Karpas-422 (cell line): ENCODE measurements around the gene TMEM81. TPM values are rescaled to one million over a fixed set of nuclear protein-coding genes. Genes with fewer than 3 reads are reported as not detected.

Experiments used
- DNase-seq: peaks from one replicate; pipeline ENCODE4 v3.0.0-alpha.2; 2015
- H2AFZ ChIP-seq: fragments of 200-600 bp; sonication (generic); 2 replicates; pipeline ENCODE4 v1.6.1; 2014; ENCODE audit warnings: antibody characterized with exemption, low read length, mixed read lengths
- H3K27ac ChIP-seq: fragments of 200-600 bp; sonication (generic); 2 replicates; pipeline ENCODE4 v1.5.1; 2014; ENCODE audit warnings: mild to moderate bottlenecking, low read length, moderate library complexity
- H3K27me3 ChIP-seq: fragments of 200-600 bp; sonication (generic); 2 replicates; pipeline ENCODE4 v1.6.1; 2014; ENCODE audit warnings: low read length, mixed read lengths
- H3K36me3 ChIP-seq: fragments of 200-600 bp; sonication (generic); 2 replicates; pipeline ENCODE4 v1.6.1; 2014; ENCODE audit warnings: low read length, mixed read lengths; ENCODE audit not compliant: insufficient read depth
- H3K4me1 ChIP-seq: fragments of 200-600 bp; sonication (generic); 2 replicates; pipeline ENCODE4 v1.6.1; 2014; ENCODE audit warnings: mild to moderate bottlenecking, low read length, mixed read lengths
- H3K4me2 ChIP-seq: fragments of 200-600 bp; sonication (generic); 2 replicates; pipeline ENCODE4 v1.6.1; 2014; ENCODE audit warnings: low read length, low read depth, mild to moderate bottlenecking; ENCODE audit not compliant: poor library complexity, severe bottlenecking
- H3K4me3 ChIP-seq: fragments of 200-600 bp; sonication (generic); 2 replicates; pipeline ENCODE4 v1.5.1; 2014; ENCODE audit warnings: mild to moderate bottlenecking, antibody characterized with exemption, low read length, mixed read lengths
- H3K79me2 ChIP-seq: fragments of 200-600 bp; sonication (generic); 2 replicates; pipeline ENCODE4 v1.6.1; 2014; ENCODE audit warnings: mild to moderate bottlenecking, low read length, mixed read lengths
- H3K9ac ChIP-seq: fragments of 200-600 bp; sonication (generic); 2 replicates; pipeline ENCODE4 v1.6.0; 2014; ENCODE audit warnings: low read length
- H3K9me2 ChIP-seq: fragments of 200-600 bp; sonication (generic), shearing (Covaris generic); replicated peaks from 2 replicates; pipeline ENCODE4 v1.6.0; 2014; ENCODE audit warnings: mild to moderate bottlenecking, low read length, moderate library complexity; ENCODE audit not compliant: insufficient read depth
- H3K9me3 ChIP-seq: fragments of 300-700, 200-600 bp; sonication (generic); 2 replicates; pipeline ENCODE4 v1.6.1; 2014; ENCODE audit warnings: low read length, mixed read lengths
- H4K20me1 ChIP-seq: fragments of 200-600 bp; sonication (generic); 2 replicates; pipeline ENCODE4 v1.6.1; 2014; ENCODE audit warnings: mild to moderate bottlenecking, antibody characterized with exemption, low read length, low read depth; ENCODE audit not compliant: insufficient read depth
- total RNA-seq: library from RNA; depleted of rRNA; stranded (reverse); fragments of >200 nt; shearing (Covaris generic); gene quantifications from 2 replicates; pipeline ENCODE4 v1.2.3, GENCODE V29; 2014; ENCODE audit warnings: low replicate concordance; rRNA removed

The TMEM81 gene
- total RNA-seq = 1.7 and 2.2 TPM in 2 replicates

GRCh38 chr1:205084360-205084759, at the start of gene TMEM81:
Gene TMEM81 (minus strand): TSS chr1:205084460. CDS start chr1:205084320, 140 bp downstream.
- H3K27me3 ChIP-seq = no peaks in the 10 kb centered on the region
- H3K9me3 ChIP-seq = no peaks in the 10 kb centered on the region
- DNase-seq = peak; percentile 7
- no peak within 1 kb of the TSS for H3K27ac ChIP-seq
- H3K4me3 ChIP-seq = no peak within 1 kb of the TSS
- no peaks in the 10 kb centered on the region for H3K79me2 ChIP-seq
- no peaks in the 10 kb centered on the region for H3K4me1 ChIP-seq
- H3K9ac ChIP-seq = no peak within 1 kb of the TSS
- peaks cover 5% of the 10 kb centered on the region; the same call in 1 of the 2 replicates for H3K36me3 ChIP-seq
- no peaks in the 10 kb centered on the region for H3K9me2 ChIP-seq
- H4K20me1 ChIP-seq = no peaks in the 10 kb centered on the region
- H3K4me2 ChIP-seq = no peak within 1 kb of the TSS
- no peak within 1 kb of the TSS for H2AFZ ChIP-seq

GRCh38 chr1:205133287-205133686, 49.0 kb upstream of the TMEM81 start:
- no peaks in the 10 kb centered on the region for H3K9me2 ChIP-seq
- H3K9me3 ChIP-seq = no peaks in the 10 kb centered on the region
- H3K36me3 ChIP-seq = no peaks in the 10 kb centered on the region
- H3K4me2 ChIP-seq = no peak overlapping the region
- no peaks in the 10 kb centered on the region for H3K27me3 ChIP-seq
- no peaks in the 10 kb centered on the region for H4K20me1 ChIP-seq
- H2AFZ ChIP-seq = no peak overlapping the region
- H3K79me2 ChIP-seq = no peaks in the 10 kb centered on the region
- no peak for DNase-seq
- no peak overlapping the region for H3K27ac ChIP-seq
- H3K4me3 ChIP-seq = no peak overlapping the region
- H3K4me1 ChIP-seq = no peaks in the 10 kb centered on the region
- no peak overlapping the region for H3K9ac ChIP-seq

GRCh38 chr1:205129447-205130029, 45.3 kb upstream of the TMEM81 start:
- no peak overlapping the region for H2AFZ ChIP-seq
- H3K79me2 ChIP-seq = no peaks in the 10 kb centered on the region

GRCh38 chr1:205128050-205128449, 43.8 kb upstream of the TMEM81 start:
- no peak overlapping the region for H3K9ac ChIP-seq
- H3K4me1 ChIP-seq = peaks cover 11% of the 10 kb centered on the region
- no peak overlapping the region for H3K4me3 ChIP-seq
- no peaks in the 10 kb centered on the region for H3K9me2 ChIP-seq
- H3K36me3 ChIP-seq = no peaks in the 10 kb centered on the region
- no peaks in the 10 kb centered on the region for H3K9me3 ChIP-seq
- no peak overlapping the region for H2AFZ ChIP-seq
- no peaks in the 10 kb centered on the region for H3K27me3 ChIP-seq
- no peak overlapping the region for H3K4me2 ChIP-seq
- no peaks in the 10 kb centered on the region for H3K79me2 ChIP-seq
- no peaks in the 10 kb centered on the region for H4K20me1 ChIP-seq
- no peak for DNase-seq
- H3K27ac ChIP-seq = no peak overlapping the region

More at GRCh38 chr1:205129447-205130029, 45.3 kb upstream of the TMEM81 start:
- no peaks in the 10 kb centered on the region for H4K20me1 ChIP-seq
- DNase-seq = no peak
- H3K27ac ChIP-seq = no peak overlapping the region
- no peak overlapping the region for H3K4me2 ChIP-seq
- H3K27me3 ChIP-seq = no peaks in the 10 kb centered on the region
- no peaks in the 10 kb centered on the region for H3K9me3 ChIP-seq
- H3K4me1 ChIP-seq = peaks cover 6% of the 10 kb centered on the region
- H3K9me2 ChIP-seq = no peaks in the 10 kb centered on the region
- no peak overlapping the region for H3K4me3 ChIP-seq
- H3K36me3 ChIP-seq = no peaks in the 10 kb centered on the region
- H3K9ac ChIP-seq = no peak overlapping the region

GRCh38 chr1:205127646-205128045, 43.4 kb upstream of the TMEM81 start:
- DNase-seq = no peak
- Histone ChIP-seq H3K4me1 (peaks cover 15% of the 10 kb centered on the region), H3K79me2 (no peaks in the 10 kb centered on the region), H3K9me2 (no peaks in the 10 kb centered on the region), H3K27me3 (no peaks in the 10 kb centered on the region), H3K9me3 (no peaks in the 10 kb centered on the region), H4K20me1 (no peaks in the 10 kb centered on the region), H3K27ac (no peak overlapping the region), H2AFZ (no peak overlapping the region), H3K4me2 (no peak overlapping the region), H3K36me3 (no peaks in the 10 kb centered on the region), H3K4me3 (no peak overlapping the region), H3K9ac (no peak overlapping the region)

- no peak overlapping the region for H3K4me3 ChIP-seq
- no peak overlapping the region for H3K9ac ChIP-seq
- no peak overlapping the region for H3K27ac ChIP-seq
- 0 out of 2 replicates have a peak overlapping the region, but pooled peaks have one; percentile 15 for H2AFZ ChIP-seq
- peaks cover 21% of the 10 kb centered on the region for H3K79me2 ChIP-seq
- no peaks in the 10 kb centered on the region for H3K27me3 ChIP-seq
- peaks cover 11% of the 10 kb centered on the region; the same call in 1 of the 2 replicates for H4K20me1 ChIP-seq
- H3K9me2 ChIP-seq = no peaks in the 10 kb centered on the region
- no peaks in the 10 kb centered on the region for H3K36me3 ChIP-seq
- H3K9me3 ChIP-seq = no peaks in the 10 kb centered on the region
- H3K4me2 ChIP-seq = peak overlapping the region; percentile 32
- H3K4me1 ChIP-seq = peaks cover 30% of the 10 kb centered on the region
- DNase-seq = peak; percentile 73
Observed at GRCh38 chr1:205124726-205125125, 40.5 kb upstream of the TMEM81 start.

- H3K4me3 ChIP-seq = peak overlapping the region; percentile 93
- DNase-seq = no peak
- no peaks in the 10 kb centered on the region for H3K9me3 ChIP-seq
- peaks cover 38% of the 10 kb centered on the region for H3K4me1 ChIP-seq
- no peaks in the 10 kb centered on the region for H3K9me2 ChIP-seq
- 0 out of 2 replicates have a peak, but pooled peaks cover 7% of the 10 kb centered on the region for H3K36me3 ChIP-seq
- no peaks in the 10 kb centered on the region for H3K27me3 ChIP-seq
- peak overlapping the region; percentile 87 for H3K27ac ChIP-seq
- H2AFZ ChIP-seq = peak overlapping the region; percentile 99
- H4K20me1 ChIP-seq = peaks cover 15% of the 10 kb centered on the region; the same call in 1 of the 2 replicates
- peak overlapping the region; percentile 90 for H3K9ac ChIP-seq
- peaks cover 41% of the 10 kb centered on the region for H3K79me2 ChIP-seq
- H3K4me2 ChIP-seq = peak overlapping the region; percentile 93
Observed at GRCh38 chr1:205122489-205122882, 38.2 kb upstream of the TMEM81 start.

GRCh38 chr1:205121660-205122488, 37.6 kb upstream of the TMEM81 start, which contains the start of gene RBBP5:
Gene RBBP5 (minus strand): TSS chr1:205121978. CDS start chr1:205121873, 105 bp downstream.
- Histone ChIP-seq H3K9me2 (no peaks in the 10 kb centered on the region), H3K36me3 (0 out of 2 replicates have a peak, but pooled peaks cover 7% of the 10 kb centered on the region), H3K27me3 (no peaks in the 10 kb centered on the region), H2AFZ (peak within 1 kb of the TSS; percentile 99), H3K27ac (peak within 1 kb of the TSS; percentile 87), H4K20me1 (peaks cover 15% of the 10 kb centered on the region; the same call in 1 of the 2 replicates), H3K79me2 (peaks cover 43% of the 10 kb centered on the region), H3K4me2 (peak within 1 kb of the TSS; percentile 93), H3K4me1 (peaks cover 38% of the 10 kb centered on the region), H3K9me3 (no peaks in the 10 kb centered on the region), H3K4me3 (peak within 1 kb of the TSS; percentile 93), H3K9ac (peak within 1 kb of the TSS; percentile 90)
- DNase-seq = peak; percentile 98
